Right lobe of liver (tissue), 6 donors: ENCODE results near the gene RHBDD1. TPM values are rescaled to one million over a fixed set of nuclear protein-coding genes. Genes with fewer than 3 reads are reported as not detected.

Experiments used
- ATAC-seq, 4 donors: fragments of 200-7000 bp; cut with Tn5 transposase; one replicate each; pipeline ENCODE4 v1.9.1; 2020; ENCODE audit warnings: mild to moderate bottlenecking in 4 of 4, moderate library complexity in 4 of 4
- DNase-seq, 3 donors: peaks; one replicate each; pipeline ENCODE4 v3.0.0-alpha.2; 2020
- H3K27ac ChIP-seq, 3 donors: fragments of 200-600 bp; one replicate each; pipeline ENCODE4 v1.8.0; 2022
- H3K27me3 ChIP-seq, 2 donors: fragments of 200-600 bp; one replicate each; pipeline ENCODE4 v1.8.0; 2022
- H3K36me3 ChIP-seq, 4 donors: fragments of 200-600 bp; sonication (generic) in 1 of 4; one replicate each; pipeline versions ENCODE4 v1.5.1 to v1.8.0; 2017 to 2022; ENCODE audit warnings: control low read depth in 1 of 4
- H3K4me1 ChIP-seq, 4 donors: fragments of 200-600 bp; sonication (generic) in 1 of 4; one replicate each; pipeline versions ENCODE4 v1.5.1 to v1.8.0; 2017 to 2022; ENCODE audit warnings: control low read depth in 1 of 4
- H3K4me3 ChIP-seq, 3 donors: fragments of 200-600 bp; one replicate each; pipeline ENCODE4 v1.8.0; 2022
- H3K9me3 ChIP-seq, 4 donors: fragments of 200-600 bp; sonication (generic) in 1 of 4; one replicate each; pipeline versions ENCODE4 v1.5.1 to v1.8.0; 2017 to 2022; ENCODE audit warnings: control low read depth in 1 of 4
- POLR2A ChIP-seq: fragments of 450-650 bp; IDR thresholded peaks from one replicate; pipeline ENCODE4 v1.6.1; 2017; ENCODE audit warnings: antibody characterized with exemption, mild to moderate bottlenecking
- WGBS: methylation state at CpG from one replicate; pipeline ENCODE4 v1.1.6; 2018; ENCODE audit warnings: low coverage, low lambda C conversion rate; ENCODE audit not compliant: insufficient coverage; ENCODE audit errors: missing lambda C conversion rate; 5-methylcytosine and 5-hydroxymethylcytosine counted together
- intact Hi-C, 2 donors: fragments of 100-400 bp; cut with DNase I; formaldehyde crosslinking; loops; one replicate each; pipeline versions ENCODE4 v1.11.2 to v1.14.1; 2022
- long read RNA-seq: library from polyadenylated mRNA; unstranded; transcript quantifications from one replicate; pipeline ENCODE4 v2.0.0, GENCODE V29; 2019
- total RNA-seq, 6 experiments: library from RNA; depleted of rRNA in 2 of 6; stranded (reverse); fragments of >200 nt in 2 of 6; fragmentation: NEBNext Ultra II Directional in 3 of 6; extraction: Animal tissue kit (Norgen Biotek cat#: 25700) in 3 of 6; gene quantifications; one replicate each; pipeline versions ENCODE4 v1.1.0 to v1.2.4, GENCODE V29; 2016 to 2023
- TF ChIP-seq, protein P1 (sequence below), 4 donors: fragments of 200-600 bp in 3 of 4; fragments of 450-650 bp in 1 of 4; IDR thresholded peaks; one replicate each; pipeline versions ENCODE4 v1.5.1 to v1.8.0; 2016 to 2022; ENCODE audit warnings: antibody characterized with exemption in 4 of 4, mild to moderate bottlenecking in 2 of 4
- donor health status: DM: no; HTN: yes; CAD: no.
- donor health status: DM: no; HTN: no; CAD: no.
- donor health status: DM: no; HTN: no; CAD: no.
- donor health status: DM: no; HTN: yes; CAD: no.
- donor health status: DM: no; HTN: yes; CAD: no.

RHBDD1 gene, protein sequence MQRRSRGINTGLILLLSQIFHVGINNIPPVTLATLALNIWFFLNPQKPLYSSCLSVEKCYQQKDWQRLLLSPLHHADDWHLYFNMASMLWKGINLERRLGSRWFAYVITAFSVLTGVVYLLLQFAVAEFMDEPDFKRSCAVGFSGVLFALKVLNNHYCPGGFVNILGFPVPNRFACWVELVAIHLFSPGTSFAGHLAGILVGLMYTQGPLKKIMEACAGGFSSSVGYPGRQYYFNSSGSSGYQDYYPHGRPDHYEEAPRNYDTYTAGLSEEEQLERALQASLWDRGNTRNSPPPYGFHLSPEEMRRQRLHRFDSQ
- total RNA-seq: 10 to 100 TPM; 14.7 to 25.3 (median 21.0) TPM
- long read RNA-seq, partial matches to known transcripts: 0 of 1 reads
- long read RNA-seq, other reads (novel, unspliced or antisense): 1 of 1 reads

DNA sequence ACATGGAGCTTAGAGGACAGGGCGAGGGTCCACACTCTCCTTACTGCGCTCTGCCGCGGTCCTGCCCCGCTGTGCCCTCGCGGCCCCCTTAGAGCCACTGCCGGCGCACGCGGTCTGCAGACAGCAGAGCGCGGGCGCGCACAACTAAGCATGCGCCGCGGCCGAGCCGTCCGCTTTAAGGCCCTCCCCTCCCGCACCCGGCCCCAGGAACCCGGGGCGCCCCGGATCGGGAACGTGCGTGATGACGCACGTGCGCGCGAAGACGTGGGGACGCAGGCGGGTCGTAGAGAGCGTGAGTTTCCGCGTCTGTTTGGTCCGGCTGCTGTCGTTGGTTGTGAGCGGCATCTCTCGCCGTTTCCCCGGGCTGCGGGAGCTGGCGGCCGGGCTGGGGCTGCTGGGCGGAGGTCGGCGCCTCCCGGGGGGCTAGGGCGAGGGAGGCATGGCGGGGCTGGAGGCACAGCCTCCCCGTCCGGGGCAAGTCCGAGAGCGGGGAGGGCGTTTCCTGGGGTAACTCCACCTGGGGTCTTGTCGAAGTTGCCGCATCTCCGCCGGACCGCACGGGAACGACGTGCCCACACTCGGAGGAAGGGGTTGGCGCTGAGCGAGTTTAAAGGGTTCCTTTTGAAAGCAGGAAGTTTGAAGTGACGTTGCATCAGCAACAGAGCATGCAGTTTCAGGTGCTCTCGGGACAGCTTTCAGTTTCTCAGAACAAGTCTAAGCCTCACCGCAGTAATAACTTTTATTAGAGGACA is at the start of gene RHBDD1:
Gene RHBDD1 (plus strand): TSS at position 259 of the 752 bp plus-strand sequence. CDS start 28,640 bp downstream, outside the sequence.
- Histone ChIP-seq H3K4me3 (peak within 1 kb of the TSS; percentile 74 to 86 (median 84)), H3K4me1 (peaks cover 0 to 25% (median 12%) of the 10 kb centered on the region in 4 donors), H3K36me3 (no peaks in the 10 kb centered on the region), H3K9me3 (no peaks in the 10 kb centered on the region), H3K27ac (peak within 1 kb of the TSS; percentile 99), H3K27me3 (no peaks in the 10 kb centered on the region)
- intact Hi-C loops: no loop called here
- ATAC-seq (peak; percentile 96 to 99 (median 97)), DNase-seq (peak; percentile 94 to 96 (median 96))
- 1% methylated on average over 17 of the region's 75 CpGs for WGBS
- peak; percentile 96 for TF ChIP-seq POLR2A
- TF ChIP-seq, protein P1, sequence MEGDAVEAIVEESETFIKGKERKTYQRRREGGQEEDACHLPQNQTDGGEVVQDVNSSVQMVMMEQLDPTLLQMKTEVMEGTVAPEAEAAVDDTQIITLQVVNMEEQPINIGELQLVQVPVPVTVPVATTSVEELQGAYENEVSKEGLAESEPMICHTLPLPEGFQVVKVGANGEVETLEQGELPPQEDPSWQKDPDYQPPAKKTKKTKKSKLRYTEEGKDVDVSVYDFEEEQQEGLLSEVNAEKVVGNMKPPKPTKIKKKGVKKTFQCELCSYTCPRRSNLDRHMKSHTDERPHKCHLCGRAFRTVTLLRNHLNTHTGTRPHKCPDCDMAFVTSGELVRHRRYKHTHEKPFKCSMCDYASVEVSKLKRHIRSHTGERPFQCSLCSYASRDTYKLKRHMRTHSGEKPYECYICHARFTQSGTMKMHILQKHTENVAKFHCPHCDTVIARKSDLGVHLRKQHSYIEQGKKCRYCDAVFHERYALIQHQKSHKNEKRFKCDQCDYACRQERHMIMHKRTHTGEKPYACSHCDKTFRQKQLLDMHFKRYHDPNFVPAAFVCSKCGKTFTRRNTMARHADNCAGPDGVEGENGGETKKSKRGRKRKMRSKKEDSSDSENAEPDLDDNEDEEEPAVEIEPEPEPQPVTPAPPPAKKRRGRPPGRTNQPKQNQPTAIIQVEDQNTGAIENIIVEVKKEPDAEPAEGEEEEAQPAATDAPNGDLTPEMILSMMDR (IDR thresholded peaks at IDR 0.05): no peak

DNA sequence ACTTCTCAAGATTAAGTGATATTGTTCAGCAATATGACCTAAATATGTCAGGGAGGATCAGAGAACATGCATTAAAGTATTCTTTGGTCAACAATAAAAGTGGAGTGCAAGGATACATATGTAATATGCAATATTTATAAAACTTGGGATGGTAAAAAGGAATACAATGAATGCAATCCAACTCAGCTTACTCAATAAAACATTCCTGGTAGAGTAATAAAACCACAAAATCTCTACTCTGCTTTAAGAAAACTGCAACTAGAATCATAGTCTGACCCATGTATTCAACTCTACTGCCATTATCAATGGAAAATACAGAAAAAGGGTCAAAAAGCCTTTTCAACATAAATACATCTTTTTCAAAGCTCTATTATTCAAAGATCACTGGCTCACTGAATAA is 47.8 kb upstream of the RHBDD1 start:
- Histone ChIP-seq H3K27ac (no peak overlapping the region), H3K4me3 (no peak overlapping the region), H3K27me3 (no peaks in the 10 kb centered on the region), H3K4me1 (peaks cover 0 to 24% (median 11%) of the 10 kb centered on the region in 4 donors), H3K9me3 (no peaks in the 10 kb centered on the region), H3K36me3 (no peaks in the 10 kb centered on the region)
- intact Hi-C loops: no loop called here
- DNase-seq (no peak), ATAC-seq (no peak)
- TF ChIP-seq, protein P1 (IDR thresholded peaks at IDR 0.05): no peak
- no peak for TF ChIP-seq POLR2A

DNA sequence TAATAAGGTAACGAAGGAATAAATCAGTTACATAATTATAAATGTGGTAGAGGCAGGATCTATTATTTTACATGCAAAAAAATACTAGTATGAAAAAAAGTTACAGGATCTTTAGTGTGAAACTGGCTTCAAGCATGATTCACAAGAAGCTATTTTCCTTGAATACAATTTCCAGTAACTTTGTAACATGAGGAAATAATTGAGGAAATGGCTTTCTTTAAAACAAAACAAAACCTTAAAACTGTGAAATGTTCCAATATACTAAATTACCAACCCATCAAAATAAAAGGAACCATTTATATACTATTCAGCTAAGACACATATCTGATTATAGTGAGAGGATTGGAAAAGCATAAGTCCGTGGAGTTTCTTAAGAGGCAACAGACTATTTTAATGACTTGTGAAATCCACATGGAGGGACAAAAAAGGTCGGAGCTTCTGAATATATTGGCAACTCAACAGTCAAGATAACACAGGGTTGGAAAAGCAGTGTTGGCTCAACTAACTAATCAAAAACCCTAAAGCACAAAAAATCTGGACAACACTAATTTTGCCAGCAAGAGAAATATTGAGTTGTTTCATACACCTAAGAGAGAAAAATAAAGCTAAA is 46.9 kb upstream of the RHBDD1 start:
- no peak for DNase-seq
- 33% methylated on average over 3 of the region's 3 CpGs for WGBS

DNA sequence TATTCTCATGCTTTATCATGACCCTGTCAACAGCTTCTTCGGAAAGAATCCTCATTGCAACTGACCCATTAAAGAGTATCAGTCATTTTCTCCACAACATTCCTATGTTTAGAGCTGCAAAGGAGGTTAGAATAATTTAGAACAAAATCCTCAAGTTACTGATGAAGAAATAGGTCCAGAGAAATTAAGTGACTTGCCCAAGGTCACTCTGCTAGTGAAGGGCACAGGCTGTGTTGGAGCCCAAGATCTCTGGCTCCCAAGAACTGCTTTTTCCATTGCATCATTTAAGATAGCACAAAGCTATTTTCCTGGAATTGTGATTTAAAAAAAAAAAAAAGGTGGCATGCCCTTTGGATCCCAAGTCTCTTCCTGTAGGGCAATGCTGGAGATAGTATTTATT is 45.8 kb upstream of the RHBDD1 start:
- WGBS: 57% methylated on average over 1 of the region's 1 CpG
- TF ChIP-seq POLR2A: no peak
- TF ChIP-seq, protein P1 (IDR thresholded peaks at IDR 0.05): no peak
- no peak overlapping the region for H3K4me3 ChIP-seq
- H3K36me3 ChIP-seq: no peaks in the 10 kb centered on the region
- intact Hi-C loops: loop anchor here (10.0 kb wide), 3 partner anchors 45 to 125 kb away; no protein-coding TSS in a partner anchor
- peaks cover 0 to 28% (median 12%) of the 10 kb centered on the region in 4 donors for H3K4me1 ChIP-seq
- H3K9me3 ChIP-seq: no peaks in the 10 kb centered on the region
- peak overlapping the region; percentile 16 to 99 (median 98) for H3K27ac ChIP-seq
- no peak for ATAC-seq
- no peak for DNase-seq
- no peaks in the 10 kb centered on the region for H3K27me3 ChIP-seq

More for the DNA sequence above, 46.9 kb upstream of the RHBDD1 start:
- no peaks in the 10 kb centered on the region for H3K9me3 ChIP-seq
- peak overlapping the region; percentile 16 to 99 (median 98) for H3K27ac ChIP-seq
- no peak overlapping the region for H3K4me3 ChIP-seq
- TF ChIP-seq POLR2A: no peak
- TF ChIP-seq, protein P1 (IDR thresholded peaks at IDR 0.05): no peak
- no peaks in the 10 kb centered on the region for H3K36me3 ChIP-seq
- ATAC-seq: no peak
- peaks cover 0 to 28% (median 12%) of the 10 kb centered on the region in 4 donors for H3K4me1 ChIP-seq
- no peaks in the 10 kb centered on the region for H3K27me3 ChIP-seq
- intact Hi-C loops: no loop called here
